Hematopoietic multipotent progenitor cell treated with erythropoietin and hydrocortisone succinate and interleukin-3 and kit ligand, for 6 days (in vitro differentiated cells): Measurements from ENCODE around the gene PLEK.
A peak's percentile ranks its signal among the peaks of the same experiment; 100 is the strongest.
"Not testable (repeated sequence)": the region's sequence is repeated elsewhere in the genome, so short reads cannot be mapped to it uniquely, and the experiment has no call there.

Experiments used
- DNase-seq: peaks from one replicate; pipeline ENCODE4 v3.0.0-alpha.2; 2015

PLEK gene

DNA sequence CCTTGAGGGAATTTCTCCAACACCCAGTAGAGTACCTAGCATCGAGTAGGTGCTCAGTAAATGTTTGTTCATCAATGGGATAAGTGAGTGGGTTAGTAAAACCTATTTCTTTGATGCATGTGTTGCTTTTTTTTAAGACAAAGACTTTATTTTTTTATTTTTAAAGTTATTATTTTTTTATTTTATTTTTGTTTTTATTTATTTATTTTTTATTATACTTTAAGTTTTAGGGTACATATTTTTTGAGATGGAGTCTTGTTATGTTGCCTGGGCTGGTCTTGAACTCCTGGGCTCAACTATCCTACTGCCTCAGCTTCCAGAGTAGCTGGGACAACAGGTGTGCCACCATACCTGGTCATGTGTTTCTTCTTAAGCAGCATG lies 20.8 kb downstream of the PLEK start:
- DNase-seq, result no peak

- DNase-seq, result no peak
These were observed 21.3 kb downstream of the PLEK start for GRCh38 chr2:68386365-68386764.

GRCh38 chr2:68387408-68388350 lies 22.6 kb downstream of the PLEK start:
- DNase-seq, result peak; percentile 50

DNA sequence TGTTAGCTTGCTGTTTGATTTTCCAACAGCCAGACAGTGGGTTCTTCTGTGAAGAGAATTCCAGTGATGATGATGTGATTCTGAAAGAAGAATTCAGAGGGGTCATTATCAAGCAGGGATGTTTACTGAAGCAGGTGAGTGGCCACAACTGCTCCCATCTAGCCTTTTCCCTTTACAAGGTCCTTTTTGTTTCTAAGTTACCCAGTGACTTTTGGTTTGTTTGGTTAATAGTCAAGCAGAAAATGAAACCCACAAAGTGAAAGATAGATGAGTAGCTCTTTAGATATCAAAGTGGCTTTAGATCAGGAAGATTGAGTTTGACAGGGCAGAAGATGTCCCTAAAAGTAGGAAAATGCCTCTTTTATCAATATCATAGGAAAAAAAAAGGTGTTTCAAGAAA lies 23.3 kb downstream of the PLEK start:
- no peak for DNase-seq

- no peak for DNase-seq
These were observed 23.7 kb downstream of the PLEK start for GRCh38 chr2:68388772-68389171.

DNA sequence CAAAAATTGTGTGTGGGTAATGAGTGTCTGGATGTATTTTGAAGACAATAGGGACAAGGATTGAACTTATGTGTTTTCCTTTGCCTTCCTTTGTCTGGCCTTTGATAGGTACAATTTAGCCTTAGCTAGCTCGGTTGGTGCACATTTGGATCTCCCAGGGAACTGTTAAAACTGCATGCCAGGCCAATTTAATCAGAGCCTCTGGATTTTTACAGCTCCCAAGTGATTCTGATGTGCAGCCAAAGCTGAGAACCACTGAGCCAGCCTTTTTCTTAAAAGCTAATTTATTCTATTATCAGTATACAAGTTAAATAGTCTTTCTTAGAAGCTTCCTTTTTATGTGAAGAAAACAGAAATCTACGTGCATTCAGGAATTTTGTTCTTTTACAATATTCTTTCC lies 25.0 kb downstream of the PLEK start:
- no peak for DNase-seq

DNA sequence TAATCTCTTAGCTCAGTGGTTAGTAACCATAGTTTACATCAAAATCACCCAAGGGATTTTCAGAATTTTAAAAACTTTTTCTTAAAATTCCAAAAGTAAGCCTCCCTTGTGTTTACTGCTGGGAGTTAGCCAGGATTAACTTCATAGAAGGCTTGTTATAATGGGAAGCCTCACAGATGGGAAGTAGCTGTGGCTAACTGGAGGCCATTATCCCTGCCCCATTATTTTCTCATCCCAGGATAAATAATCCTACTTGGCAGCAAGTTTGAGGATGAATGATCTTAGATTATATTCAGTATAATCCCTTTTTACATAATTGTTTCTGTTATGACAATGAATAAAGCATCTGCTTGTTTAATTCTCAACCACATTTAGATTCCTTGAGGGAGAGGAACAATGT lies 25.5 kb downstream of the PLEK start:
- DNase-seq, result no peak

- DNase-seq, result peak; percentile 69
These were observed 26.0 kb downstream of the PLEK start for GRCh38 chr2:68391099-68391498.

DNA sequence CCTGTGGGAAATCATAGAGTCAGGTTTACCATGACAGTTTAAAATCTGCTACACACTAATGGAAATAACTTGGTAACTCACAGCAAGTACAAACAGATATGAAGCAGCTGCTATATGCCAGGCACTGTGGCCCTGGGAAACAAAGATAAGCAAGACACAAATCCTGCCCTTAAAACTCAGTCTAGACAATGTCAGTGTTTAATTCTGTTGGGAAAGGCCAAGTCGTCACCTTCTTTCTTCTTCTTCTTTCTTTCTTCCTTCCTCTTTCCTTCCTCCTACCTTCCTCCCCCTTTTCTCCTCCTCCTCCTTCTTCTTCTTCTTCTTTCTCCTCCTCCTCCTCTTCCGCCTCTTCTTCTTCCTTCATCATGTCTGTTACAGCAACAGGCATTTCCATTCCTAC lies 26.8 kb downstream of the PLEK start:
- peak; percentile 91 for DNase-seq

- DNase-seq, result peak; percentile 77
These were observed 31.0 kb downstream of the PLEK start for GRCh38 chr2:68396093-68396492.

DNA sequence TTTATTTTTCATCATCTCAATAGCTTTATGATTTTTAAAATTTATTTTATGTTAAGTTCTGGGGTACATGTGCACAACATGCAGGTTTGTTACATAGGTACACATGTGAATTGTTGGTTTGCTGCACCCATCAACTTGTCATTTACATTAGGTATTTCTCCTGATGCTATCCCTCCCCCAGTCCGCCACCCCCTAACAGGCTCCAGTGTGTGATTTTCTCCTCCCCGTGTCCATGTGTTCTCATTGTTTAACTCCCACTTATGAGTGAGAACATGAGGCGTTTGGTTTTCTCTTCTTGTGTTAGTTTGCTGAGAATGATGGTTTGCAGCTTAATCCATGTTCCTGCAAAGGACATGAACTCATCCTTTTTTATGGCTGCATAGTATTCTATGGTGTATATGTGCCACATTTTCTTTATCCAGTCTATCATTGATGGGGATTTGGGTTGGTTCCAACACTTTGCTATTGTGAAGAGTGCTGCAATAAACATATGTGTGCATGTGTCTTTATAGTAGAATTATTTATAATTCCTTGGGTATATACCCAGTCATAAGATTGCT lies 32.7 kb downstream of the PLEK start:
- DNase-seq, result not testable (repeated sequence)

DNA sequence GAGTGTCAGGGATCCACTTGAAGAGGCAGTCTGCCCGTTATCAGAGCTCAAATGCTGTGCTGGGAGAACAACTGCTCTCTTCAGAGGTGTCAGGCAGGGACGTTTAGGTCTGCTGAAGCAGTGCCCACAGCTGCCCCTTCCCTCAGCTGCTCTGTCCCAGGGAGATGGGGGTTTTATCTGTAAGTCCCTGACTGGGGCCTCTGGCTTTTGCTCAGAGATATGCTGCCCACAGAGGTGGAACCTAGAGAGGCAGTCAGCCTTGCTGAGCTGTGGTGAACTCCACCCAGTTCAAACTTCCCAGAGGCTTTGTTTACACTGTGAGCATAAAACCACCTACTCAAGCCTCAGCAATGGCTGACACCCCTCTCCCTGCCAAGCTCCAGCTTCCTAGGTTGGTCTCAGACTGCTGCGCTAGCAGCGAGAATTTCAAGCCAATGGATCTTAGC lies 38.1 kb downstream of the PLEK start:
- DNase-seq, result peak; percentile 97

DNA sequence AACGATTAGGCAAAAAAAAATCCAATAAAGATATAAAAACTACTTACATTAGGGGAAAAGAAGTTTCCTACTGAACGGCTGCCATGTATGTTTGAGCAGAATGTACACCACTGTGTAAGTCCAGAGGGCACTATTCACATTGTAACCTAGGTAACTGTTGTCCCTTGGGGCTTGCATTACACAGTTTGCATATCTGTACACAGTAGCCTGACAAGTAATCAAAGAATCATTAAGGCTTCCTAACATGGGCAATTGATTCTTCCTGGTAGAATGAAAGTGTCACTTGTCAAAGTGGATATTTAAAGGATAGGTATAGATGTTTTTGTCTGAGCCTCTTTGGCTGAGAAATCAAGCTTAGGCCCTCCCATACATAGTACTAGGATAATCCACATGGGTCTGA lies 39.1 kb downstream of the PLEK start:
- DNase-seq, result no peak

DNA sequence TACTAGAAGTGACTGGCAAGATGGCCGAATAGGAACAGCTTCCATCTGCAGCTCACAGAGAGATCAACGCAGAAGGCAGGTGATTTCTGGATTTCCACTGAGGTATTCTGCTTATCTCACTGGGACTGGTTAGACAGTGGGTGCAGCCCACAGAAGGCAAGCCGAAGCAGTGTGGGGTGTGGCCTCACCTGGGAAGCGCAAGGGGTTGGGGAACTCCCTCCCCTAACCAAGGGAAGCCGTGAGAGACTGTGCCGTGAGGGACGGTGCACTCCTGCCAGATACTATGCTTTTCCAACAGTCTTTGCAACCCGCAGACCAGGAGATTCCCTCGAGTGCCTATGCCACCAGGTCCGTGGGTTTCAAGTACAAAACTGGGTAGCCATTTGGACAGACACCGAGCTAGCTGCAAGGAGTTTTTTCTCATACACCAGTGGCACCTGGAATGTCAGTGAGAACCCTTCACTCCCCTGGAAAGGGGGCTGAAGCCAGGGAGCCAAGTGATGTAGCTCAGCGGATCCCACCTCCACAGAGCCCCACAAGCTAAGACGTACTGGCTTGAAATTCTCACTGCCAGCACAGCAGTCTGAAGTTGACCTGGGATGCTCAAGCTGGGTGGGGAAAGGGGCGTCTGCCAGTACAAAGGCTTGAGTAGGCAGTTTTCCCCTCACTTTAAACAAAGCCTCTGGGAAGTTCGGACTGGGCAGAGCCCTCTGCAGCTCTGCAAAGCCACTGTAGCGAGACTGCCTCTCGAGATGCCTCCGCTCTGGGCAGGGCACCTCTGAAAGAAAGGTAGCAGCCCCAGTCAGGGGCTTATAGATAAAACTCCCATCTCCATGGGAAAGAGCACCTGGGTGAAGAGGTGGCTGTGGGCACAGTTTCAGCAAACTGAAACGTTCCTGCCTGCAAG lies 40.1 kb downstream of the PLEK start:
- DNase-seq, result no peak

- DNase-seq, result peak; percentile 57
These were observed 46.5 kb downstream of the PLEK start for GRCh38 chr2:68411397-68412126.

DNA sequence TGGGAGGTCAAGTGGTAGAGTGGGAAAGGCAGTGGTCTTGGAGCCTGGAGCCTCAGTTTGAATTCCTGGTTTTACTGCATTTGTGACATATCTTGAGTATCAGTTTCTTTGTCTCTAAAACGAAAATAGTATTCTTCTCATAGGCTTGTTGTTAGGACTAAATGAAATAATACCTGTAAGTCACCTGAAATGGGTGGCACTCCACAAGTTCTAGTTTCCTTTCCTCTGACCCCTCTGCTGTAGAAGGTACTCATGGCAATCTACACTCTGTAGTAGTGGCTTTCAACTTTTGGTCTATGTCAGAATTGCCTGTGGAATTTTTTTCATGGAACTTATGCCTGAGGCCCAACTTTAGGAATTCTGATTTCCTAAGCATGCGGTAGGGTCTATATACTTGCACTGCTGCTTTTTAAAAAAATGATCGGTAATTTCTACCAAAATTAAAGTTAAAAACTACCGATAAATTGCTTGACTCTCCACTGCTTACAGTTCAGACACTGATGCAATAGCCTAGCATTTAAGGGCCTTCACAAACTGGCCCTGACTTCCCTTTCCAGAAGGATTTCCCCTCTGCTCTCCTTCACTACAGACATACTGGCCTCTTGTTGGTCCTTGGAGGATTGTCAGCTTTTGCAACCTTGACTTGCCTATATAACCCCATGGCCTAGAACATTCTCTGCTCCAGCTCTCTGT lies 47.2 kb downstream of the PLEK start:
- DNase-seq, result no peak

GRCh38 chr2:68413466-68413865 lies 48.4 kb downstream of the PLEK start:
- no peak for DNase-seq

DNA sequence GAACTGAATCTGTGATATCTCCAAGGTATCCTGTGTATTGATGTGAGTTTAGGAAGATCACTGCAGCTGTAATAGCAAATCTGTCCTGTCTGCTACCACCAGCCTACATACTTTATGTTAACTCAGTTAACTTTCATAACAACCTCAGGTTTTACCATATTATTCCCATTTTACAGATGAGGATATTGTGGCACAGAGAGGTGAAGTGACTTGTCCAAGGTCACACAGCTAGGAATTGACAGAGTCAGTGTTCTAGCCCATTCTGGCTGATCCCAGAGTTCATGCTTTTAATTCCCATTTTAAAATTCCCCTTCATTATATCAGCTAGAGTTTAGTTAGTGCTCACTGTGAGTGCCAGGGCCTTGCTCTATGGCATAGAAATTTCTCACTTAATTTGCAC lies 49.4 kb downstream of the PLEK start:
- no peak for DNase-seq

DNA sequence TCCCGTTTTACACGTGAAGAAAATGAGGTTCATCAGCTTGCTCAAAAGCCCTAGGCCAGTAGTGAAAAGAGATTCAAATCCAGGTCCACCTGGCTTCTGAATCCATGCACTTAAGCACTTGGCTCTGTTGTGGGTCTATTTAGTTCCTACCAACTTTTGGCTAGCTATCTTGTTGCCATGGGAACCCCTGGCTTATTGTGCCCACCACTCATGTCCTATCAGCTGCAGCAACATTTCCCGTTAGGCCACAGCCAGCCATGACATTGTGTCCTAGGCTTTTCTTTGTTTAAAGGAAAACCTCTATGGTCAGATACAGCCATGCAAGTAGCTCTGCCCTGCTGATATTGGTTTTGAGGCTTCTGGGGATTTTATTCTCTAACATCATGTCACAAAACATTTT lies 49.8 kb downstream of the PLEK start:
- peak; percentile 92 for DNase-seq

GRCh38 chr2:68415521-68415920 lies 50.4 kb downstream of the PLEK start:
- DNase-seq, result no peak

- no peak for DNase-seq
These were observed 51.1 kb downstream of the PLEK start for GRCh38 chr2:68416081-68416675.

DNA sequence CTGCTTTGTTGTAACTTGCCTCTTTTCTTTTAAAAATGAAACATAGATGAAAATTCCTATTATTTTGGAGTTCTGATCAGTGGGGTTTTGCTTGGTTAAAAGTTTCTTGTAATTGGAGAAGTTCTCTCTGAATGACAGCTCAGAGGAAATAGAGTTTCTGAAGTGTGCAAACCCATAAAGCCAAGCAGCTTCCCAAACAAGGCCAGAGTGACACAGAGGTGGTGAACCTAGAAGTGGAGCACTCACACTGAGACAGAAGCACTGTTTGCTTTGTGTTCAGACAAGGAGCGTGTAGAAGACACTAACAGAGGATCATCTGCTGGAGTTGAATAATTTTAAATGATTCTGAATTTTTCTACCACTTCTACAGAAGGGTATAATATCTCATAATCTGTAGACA lies 52.8 kb downstream of the PLEK start:
- no peak for DNase-seq
